Neuronal stem cell (in vitro differentiated cells): Measurements from ENCODE around the gene PLXNB2.

ENCODE experiments used
- DNase-seq: peaks from one replicate; pipeline ENCODE4 v3.0.0-alpha.2; 2013; ENCODE audit warnings: low spot score
- H2AFZ ChIP-seq: one replicate; pipeline ENCODE4 v1.6.1; 2013; ENCODE audit warnings: mild to moderate bottlenecking, low read length, inconsistent platforms
- H2AK5ac ChIP-seq: 2 replicates; pipeline ENCODE4 v1.6.1; 2013; ENCODE audit warnings: low read depth, mild to moderate bottlenecking, inconsistent platforms, low read length, moderate library complexity, mixed read lengths
- H2BK120ac ChIP-seq: 2 replicates; pipeline ENCODE4 v1.6.1; 2013; ENCODE audit warnings: low read depth, mild to moderate bottlenecking, inconsistent platforms, low read length, moderate library complexity, mixed read lengths
- H2BK12ac ChIP-seq: one replicate; pipeline ENCODE4 v1.6.1; 2013; ENCODE audit warnings: low read length, inconsistent platforms
- H2BK15ac ChIP-seq: 2 replicates; pipeline ENCODE4 v1.6.1; 2013; ENCODE audit warnings: mild to moderate bottlenecking, low read length, inconsistent platforms, mixed read lengths
- H2BK5ac ChIP-seq: one replicate; pipeline ENCODE4 v1.6.1; 2013; ENCODE audit warnings: inconsistent platforms, mild to moderate bottlenecking, low read length, moderate library complexity
- H3K14ac ChIP-seq: one replicate; pipeline ENCODE4 v1.6.1; 2013; ENCODE audit warnings: low read length, inconsistent platforms
- H3K18ac ChIP-seq: 2 replicates; pipeline ENCODE4 v1.6.1; 2013; ENCODE audit warnings: low read length, inconsistent platforms
- H3K23ac ChIP-seq: 2 replicates; pipeline ENCODE4 v1.6.1; 2013; ENCODE audit warnings: low read depth, mild to moderate bottlenecking, mixed read lengths, low read length, inconsistent platforms; ENCODE audit not compliant: poor library complexity
- H3K27ac ChIP-seq: replicated peaks from 3 replicates; pipeline ENCODE4 v1.5.1; 2013; ENCODE audit warnings: low read length, inconsistent platforms
- H3K27me3 ChIP-seq, 3 experiments: 2 replicates each; pipeline ENCODE4 v1.6.1; 2013; ENCODE audit warnings: low read length in 3 of 3, mild to moderate bottlenecking in 2 of 3, inconsistent platforms in 1 of 3, low read depth in 1 of 3, mixed read lengths in 1 of 3, moderate library complexity in 1 of 3; ENCODE audit not compliant: control insufficient read depth in 3 of 3, insufficient read depth in 3 of 3
- H3K36me3 ChIP-seq, 2 donors: replicated peaks in 1 of 2; 2 replicates each; pipeline ENCODE4 v1.6.1; 2013; ENCODE audit warnings: low read length in 2 of 2; ENCODE audit not compliant: control insufficient read depth in 2 of 2, insufficient read depth in 2 of 2
- H3K4ac ChIP-seq: 2 replicates; pipeline ENCODE4 v1.6.1; 2013; ENCODE audit warnings: inconsistent platforms, mild to moderate bottlenecking, low read length, moderate library complexity
- H3K4me1 ChIP-seq, 2 donors: 1 replicate in 1 of 2; 2 replicates in 1 of 2; pipeline ENCODE4 v1.6.1; 2013; ENCODE audit warnings: low read length in 2 of 2, low read depth in 1 of 2; ENCODE audit not compliant: control insufficient read depth in 2 of 2, insufficient read depth in 1 of 2
- H3K4me2 ChIP-seq: one replicate; pipeline ENCODE4 v1.6.1; 2013; ENCODE audit warnings: mild to moderate bottlenecking, low read length, inconsistent platforms; ENCODE audit not compliant: insufficient read depth, poor library complexity, severe bottlenecking
- H3K4me3 ChIP-seq, 2 donors: 2 replicates each; pipeline ENCODE4 v1.5.1; 2013; ENCODE audit warnings: low read length in 2 of 2, mild to moderate bottlenecking in 2 of 2, inconsistent platforms in 1 of 2, moderate library complexity in 1 of 2
- H3K79me1 ChIP-seq: one replicate; pipeline ENCODE4 v1.6.1; 2013; ENCODE audit warnings: low read depth, mild to moderate bottlenecking, inconsistent platforms, low read length, moderate library complexity
- H3K9ac ChIP-seq: one replicate; pipeline ENCODE4 v1.6.1; 2013; ENCODE audit warnings: mild to moderate bottlenecking, low read depth, low read length, inconsistent platforms; ENCODE audit not compliant: poor library complexity
- H3K9me3 ChIP-seq, 2 donors: replicated peaks in 1 of 2; 2 replicates each; pipeline versions ENCODE3 to v1.6.1; 2013; ENCODE audit warnings: low read length in 2 of 2, mild to moderate bottlenecking in 2 of 2, inconsistent platforms in 1 of 2, low read depth in 1 of 2, mixed read lengths in 1 of 2, moderate library complexity in 1 of 2; ENCODE audit not compliant: control insufficient read depth in 2 of 2, insufficient read depth in 1 of 2
- H4K8ac ChIP-seq: one replicate; pipeline ENCODE4 v1.6.1; 2013; ENCODE audit warnings: low read depth, mild to moderate bottlenecking, inconsistent platforms, low read length, moderate library complexity
- H4K91ac ChIP-seq: one replicate; pipeline ENCODE4 v1.6.1; 2013; ENCODE audit warnings: low read length, low read depth, mild to moderate bottlenecking, inconsistent platforms; ENCODE audit not compliant: poor library complexity
- WGBS, 2 donors: extraction: QIAGEN DNeasy Blood & Tissue Kit; methylation state at CpG; one replicate each; pipeline ENCODE4 v1.1.7; 2013; ENCODE audit warnings: missing lambda C conversion rate in 2 of 2, mixed read lengths in 1 of 2; ENCODE audit not compliant: insufficient read length in 2 of 2, insufficient replicate concordance in 1 of 2; ENCODE audit errors: extremely low coverage in 2 of 2; 5-methylcytosine and 5-hydroxymethylcytosine counted together

The PLXNB2 gene

GRCh38 chr22:50243685-50244419, 63.6 kb downstream of the PLXNB2 start:
- Histone ChIP-seq H3K4ac (no peak overlapping the region), H3K9ac (peak overlapping the region; percentile 74), H3K9me3 (no peaks in the 10 kb centered on the region), H2AK5ac (no peak overlapping the region), H2AFZ (peak overlapping the region; percentile 97), H3K27ac (no peak overlapping the region), H3K14ac (no peak overlapping the region), H3K27me3 (no peaks in the 10 kb centered on the region), H2BK120ac (no peak overlapping the region), H3K23ac (no peak overlapping the region), H2BK15ac (no peak overlapping the region), H2BK12ac (no peak overlapping the region), H3K36me3 (peaks cover 25 to 46% of the 10 kb centered on the region in 2 donors), H3K18ac (no peak overlapping the region), H3K4me2 (peak overlapping the region; percentile 95), H4K91ac (no peak overlapping the region), H3K4me1 (peaks cover 16 to 38% of the 10 kb centered on the region in 2 donors), H4K8ac (no peak overlapping the region), H3K4me3 (peak overlapping the region; percentile 85 to 93), H2BK5ac (peak overlapping the region; percentile 83), H3K79me1 (peaks cover 27% of the 10 kb centered on the region)
- WGBS, 2 donors: no CpG with 5 or more reads among the region's 27 CpGs
- no peak for DNase-seq

GRCh38 chr22:50242406-50242949, 65.0 kb downstream of the PLXNB2 start:
- H4K8ac ChIP-seq: no peak overlapping the region
- no peak overlapping the region for H3K14ac ChIP-seq
- no peak for DNase-seq
- H3K23ac ChIP-seq: no peak overlapping the region
- H3K27me3 ChIP-seq: no peaks in the 10 kb centered on the region
- peak overlapping the region in 1 of 2 donors; percentile 8 for H3K4me3 ChIP-seq
- no peak overlapping the region for H3K18ac ChIP-seq
- no peak overlapping the region for H2BK15ac ChIP-seq
- H3K79me1 ChIP-seq: peaks cover 17% of the 10 kb centered on the region
- H2BK12ac ChIP-seq: no peak overlapping the region
- WGBS, 2 donors: no CpG with 5 or more reads among the region's 14 CpGs
- H3K4me2 ChIP-seq: no peak overlapping the region
- no peak overlapping the region for H2AFZ ChIP-seq
- no peak overlapping the region for H3K9ac ChIP-seq
- H3K4me1 ChIP-seq: peaks cover 14 to 31% of the 10 kb centered on the region in 2 donors
- H3K27ac ChIP-seq: no peak overlapping the region
- H3K36me3 ChIP-seq: peaks cover 23 to 35% of the 10 kb centered on the region in 2 donors
- no peak overlapping the region for H2BK5ac ChIP-seq
- no peak overlapping the region for H4K91ac ChIP-seq
- no peak overlapping the region for H3K4ac ChIP-seq
- no peaks in the 10 kb centered on the region for H3K9me3 ChIP-seq
- no peak overlapping the region for H2BK120ac ChIP-seq
- no peak overlapping the region for H2AK5ac ChIP-seq

DNA sequence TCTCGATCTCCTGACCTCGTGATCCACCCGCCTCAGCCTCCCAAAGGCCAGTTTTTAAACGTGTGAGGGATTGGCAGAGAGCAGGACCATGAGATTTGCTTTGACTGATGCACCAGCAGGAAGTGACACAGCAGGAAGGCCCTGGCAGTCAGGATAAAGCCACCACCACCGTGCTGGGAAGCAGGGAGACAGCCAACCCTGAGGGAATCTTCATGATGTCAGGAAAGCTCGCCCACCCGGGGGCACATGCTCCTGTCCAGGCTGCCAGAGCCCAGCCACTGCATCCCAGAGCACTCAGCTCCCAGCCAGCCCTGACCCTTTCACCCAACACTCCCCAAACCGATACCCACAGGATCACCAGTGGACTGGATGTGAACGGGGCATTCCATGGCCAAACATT, 68.7 kb downstream of the PLXNB2 start:
- Histone ChIP-seq H4K91ac (no peak overlapping the region), H3K4ac (no peak overlapping the region), H3K27ac (no peak overlapping the region), H3K9me3 (peaks cover 0 to 5% of the 10 kb centered on the region in 2 donors), H3K27me3 (peaks cover 0 to 3% (median 0%) of the 10 kb centered on the region in 3 experiments), H3K4me1 (peaks cover 9 to 14% of the 10 kb centered on the region in 2 donors), H3K14ac (no peak overlapping the region), H3K36me3 (peaks cover 15 to 18% of the 10 kb centered on the region in 2 donors), H3K4me2 (no peak overlapping the region), H3K18ac (no peak overlapping the region), H2BK15ac (no peak overlapping the region), H4K8ac (no peak overlapping the region), H3K23ac (no peak overlapping the region), H3K79me1 (peaks cover 35% of the 10 kb centered on the region), H3K9ac (no peak overlapping the region), H2AFZ (no peak overlapping the region), H2BK5ac (no peak overlapping the region), H2BK12ac (no peak overlapping the region), H2AK5ac (no peak overlapping the region), H2BK120ac (no peak overlapping the region), H3K4me3 (no peak overlapping the region)
- DNase-seq: no peak
- no CpG with 5 or more reads among the region's 9 CpGs for WGBS, 2 donors

- Histone ChIP-seq H3K27me3 (peaks cover 0 to 3% (median 0%) of the 10 kb centered on the region in 3 experiments), H3K4ac (no peak overlapping the region), H2AK5ac (no peak overlapping the region), H3K4me2 (no peak overlapping the region), H3K36me3 (peaks cover 15 to 28% of the 10 kb centered on the region in 2 donors), H3K9me3 (peaks cover 0 to 5% of the 10 kb centered on the region in 2 donors), H2BK120ac (no peak overlapping the region), H2BK5ac (no peak overlapping the region), H2BK15ac (no peak overlapping the region), H4K91ac (no peak overlapping the region), H2BK12ac (no peak overlapping the region), H3K27ac (no peak overlapping the region), H3K79me1 (peaks cover 28% of the 10 kb centered on the region), H3K4me3 (no peak overlapping the region), H3K14ac (no peak overlapping the region), H3K18ac (no peak overlapping the region), H2AFZ (no peak overlapping the region), H3K23ac (peak overlapping the region; percentile 43), H3K9ac (peak overlapping the region; percentile 21), H4K8ac (no peak overlapping the region), H3K4me1 (peaks cover 2 to 5% of the 10 kb centered on the region in 2 donors)
- no CpG with 5 or more reads among the region's 11 CpGs for WGBS, 2 donors
- DNase-seq: no peak
Measured at GRCh38 chr22:50236731-50237409, 70.6 kb downstream of the PLXNB2 start.
